Brain microvascular endothelial cell (primary cell): ENCODE measurements around the gene MYLIP.
A peak's percentile ranks its signal among the peaks of the same experiment; 100 is the strongest.

Source experiments
- DNase-seq: peaks from one replicate; pipeline ENCODE4 v3.0.0-alpha.2; 2020
- H3K27ac ChIP-seq: fragments of 250-450 bp; sonication (Bioruptor Pico); 2 replicates; pipeline ENCODE4 v1.5.1; 2020; ENCODE audit warnings: mild to moderate bottlenecking, moderate library complexity
- H3K27me3 ChIP-seq: fragments of 250-450 bp; sonication (Bioruptor Pico); replicated peaks from 2 replicates; pipeline ENCODE4 v1.5.1; 2020; ENCODE audit warnings: mild to moderate bottlenecking
- H3K36me3 ChIP-seq: fragments of 250-450 bp; sonication (Bioruptor Pico); replicated peaks from 2 replicates; pipeline ENCODE4 v1.5.1; 2020; ENCODE audit warnings: mild to moderate bottlenecking
- H3K4me3 ChIP-seq: 2 replicates; pipeline ENCODE4 v1.5.1; 2011; ENCODE audit warnings: low read depth, mild to moderate bottlenecking, control low read depth, low read length, moderate library complexity
- CTCF ChIP-seq: IDR thresholded peaks from 2 replicates; pipeline ENCODE4 v1.5.1; 2011; ENCODE audit warnings: low read depth, mild to moderate bottlenecking, moderate library complexity, low read length, control low read depth, inconsistent platforms; ENCODE audit errors: missing control alignments
- in situ Hi-C: cut with HindIII; loops from 2 replicates; pipeline ENCODE4 v1.10.0; 2017; ENCODE audit warnings: low sequenced_read_pairs, low pct_ligation_motif_present

Gene MYLIP

GRCh38 chr6:16128759-16129622 lies at the start of gene MYLIP:
MYLIP (plus strand) TSS chr6:16129086; CDS start chr6:16129323, 237 bp downstream.
- Histone ChIP-seq H3K27ac (peak within 1 kb of the TSS; percentile 59), H3K36me3 (no peaks in the 10 kb centered on the region), H3K4me3 (peak within 1 kb of the TSS; percentile 73), H3K27me3 (peaks cover 10% of the 10 kb centered on the region)
- in situ Hi-C loops, result no loop called here
- peak; percentile 90 for DNase-seq
- TF ChIP-seq CTCF, result peak; percentile 70

GRCh38 chr6:16079354-16079753 lies 49.5 kb upstream of the MYLIP start:
- in situ Hi-C loops, result no loop called here
- Histone ChIP-seq H3K4me3 (no peak overlapping the region), H3K27me3 (no peaks in the 10 kb centered on the region), H3K27ac (no peak overlapping the region), H3K36me3 (no peaks in the 10 kb centered on the region)
- TF ChIP-seq CTCF, result no peak
- DNase-seq, result no peak

- no peak for DNase-seq
- Histone ChIP-seq H3K27me3 (no peaks in the 10 kb centered on the region), H3K27ac (no peak overlapping the region), H3K36me3 (no peaks in the 10 kb centered on the region), H3K4me3 (no peak overlapping the region)
- TF ChIP-seq CTCF, result no peak
- in situ Hi-C loops, result no loop called here
Measured at GRCh38 chr6:16080204-16080603, 48.7 kb upstream of the MYLIP start.

GRCh38 chr6:16081326-16081725 lies 47.6 kb upstream of the MYLIP start:
- in situ Hi-C loops, result no loop called here
- Histone ChIP-seq H3K27me3 (no peaks in the 10 kb centered on the region), H3K4me3 (no peak overlapping the region), H3K36me3 (no peaks in the 10 kb centered on the region), H3K27ac (no peak overlapping the region)
- DNase-seq, result no peak
- TF ChIP-seq CTCF, result no peak

GRCh38 chr6:16082361-16082760 lies 46.5 kb upstream of the MYLIP start:
- H3K27me3 ChIP-seq, result no peaks in the 10 kb centered on the region
- TF ChIP-seq CTCF, result no peak

More at GRCh38 chr6:16082361-16082760, 46.5 kb upstream of the MYLIP start:
- DNase-seq, result no peak
- in situ Hi-C loops, result no loop called here
- H3K36me3 ChIP-seq, result no peaks in the 10 kb centered on the region
- H3K4me3 ChIP-seq, result no peak overlapping the region
- no peak overlapping the region for H3K27ac ChIP-seq
